HG02973 (cell line): ENCODE results near the gene MAFF.
"Not testable (repeated sequence)": the region's sequence is repeated elsewhere in the genome, so short reads cannot be mapped to it uniquely, and the experiment has no call there.

ENCODE experiments used
- ATAC-seq: cut with Tn5 transposase; IDR thresholded peaks from one replicate; pipeline ENCODE4 v1.9.1; 2021; ENCODE audit warnings: moderate library complexity; ENCODE audit not compliant: unreplicated experiment

MAFF gene

DNA sequence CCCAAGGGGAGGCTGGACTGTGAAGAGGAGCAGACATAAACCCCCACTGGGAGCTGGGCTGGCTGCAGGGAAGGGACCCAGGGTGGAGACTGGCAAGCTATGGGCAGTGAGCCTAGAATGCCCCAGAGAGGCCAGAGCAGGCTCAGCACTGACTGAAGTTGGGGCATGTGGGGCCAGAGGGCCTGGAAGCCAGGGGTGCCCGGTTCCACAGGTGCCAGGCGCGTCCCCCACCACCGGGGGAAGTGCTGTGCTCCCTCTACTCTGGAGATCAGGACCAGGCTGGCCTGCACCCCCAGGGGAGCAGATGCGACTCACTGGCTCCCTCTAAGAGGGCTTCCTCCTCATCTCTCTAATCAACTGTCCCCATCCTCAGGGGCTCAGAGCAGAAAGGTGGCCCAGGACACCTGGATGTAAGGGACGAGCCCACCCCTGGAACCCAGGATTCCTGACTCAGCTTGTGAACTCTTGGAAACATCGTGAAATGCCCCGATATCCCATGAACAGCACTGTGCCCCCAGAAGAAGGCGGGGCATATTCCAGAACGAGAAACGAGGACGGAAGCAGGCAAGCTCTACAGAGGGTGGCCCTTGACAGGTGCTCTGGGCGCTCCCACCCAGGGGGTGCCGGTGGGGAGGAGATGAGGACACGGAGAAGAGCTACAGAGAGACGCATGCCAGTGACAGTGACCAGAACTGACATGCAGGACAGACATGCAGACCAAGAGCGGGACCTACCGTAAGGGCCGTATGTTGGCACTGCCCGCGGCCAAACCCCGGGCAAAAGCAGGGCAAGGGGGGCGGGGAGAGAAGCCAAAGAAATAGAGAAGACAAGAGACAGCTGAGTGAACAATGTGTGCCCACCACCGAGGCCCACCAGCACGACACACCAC, 20.4 kb downstream of the MAFF start:
- no peak for ATAC-seq

DNA sequence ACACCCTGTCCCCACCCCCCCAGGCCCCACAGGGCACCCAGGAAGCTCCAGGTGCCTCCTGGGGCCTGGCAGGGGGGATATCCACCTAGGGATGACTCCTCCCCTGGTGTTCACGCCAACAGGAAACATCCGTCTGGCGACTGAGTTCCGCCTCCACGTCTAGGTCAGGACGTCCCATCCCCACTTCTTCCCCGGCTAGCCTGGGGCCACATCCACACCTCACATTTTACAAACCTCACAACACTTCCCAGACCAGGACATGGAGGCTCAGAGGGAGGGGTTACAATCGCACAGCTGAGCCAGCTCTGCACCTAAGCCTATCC, 21.0 kb downstream of the MAFF start:
- ATAC-seq, result no peak

DNA sequence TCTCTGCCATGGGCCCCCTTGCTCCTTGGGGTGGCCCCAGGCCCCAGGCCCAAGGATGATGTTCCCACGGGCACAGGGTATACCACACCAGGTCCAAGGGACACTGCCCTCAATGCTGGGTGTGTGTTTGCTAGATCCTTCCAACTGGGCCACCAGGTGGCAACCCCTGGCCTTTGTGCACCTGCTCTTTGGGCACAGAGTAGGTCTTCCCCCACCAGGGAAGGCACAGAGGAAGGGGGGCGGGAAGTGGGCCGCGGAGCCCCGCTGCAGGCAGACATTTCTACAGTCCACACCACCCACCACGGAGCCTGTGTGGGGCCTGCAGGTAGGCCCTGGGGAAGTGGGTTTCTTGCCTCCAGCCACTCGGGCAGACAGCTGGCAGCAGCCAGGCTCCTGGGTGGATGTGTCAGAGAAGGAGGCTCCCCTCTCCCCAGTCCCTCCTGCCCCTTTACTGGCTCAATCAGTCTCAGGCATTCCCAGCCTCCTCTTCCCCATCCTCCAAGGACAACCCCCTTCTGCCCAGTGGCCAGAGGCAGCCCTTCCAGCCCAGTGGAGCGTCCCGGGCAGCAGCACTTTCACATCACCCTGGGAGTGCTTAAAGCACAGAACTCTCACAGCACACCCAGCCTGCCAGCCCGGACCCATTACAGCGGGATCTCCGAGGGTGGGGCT, 21.6 kb downstream of the MAFF start:
- ATAC-seq, result no peak

DNA sequence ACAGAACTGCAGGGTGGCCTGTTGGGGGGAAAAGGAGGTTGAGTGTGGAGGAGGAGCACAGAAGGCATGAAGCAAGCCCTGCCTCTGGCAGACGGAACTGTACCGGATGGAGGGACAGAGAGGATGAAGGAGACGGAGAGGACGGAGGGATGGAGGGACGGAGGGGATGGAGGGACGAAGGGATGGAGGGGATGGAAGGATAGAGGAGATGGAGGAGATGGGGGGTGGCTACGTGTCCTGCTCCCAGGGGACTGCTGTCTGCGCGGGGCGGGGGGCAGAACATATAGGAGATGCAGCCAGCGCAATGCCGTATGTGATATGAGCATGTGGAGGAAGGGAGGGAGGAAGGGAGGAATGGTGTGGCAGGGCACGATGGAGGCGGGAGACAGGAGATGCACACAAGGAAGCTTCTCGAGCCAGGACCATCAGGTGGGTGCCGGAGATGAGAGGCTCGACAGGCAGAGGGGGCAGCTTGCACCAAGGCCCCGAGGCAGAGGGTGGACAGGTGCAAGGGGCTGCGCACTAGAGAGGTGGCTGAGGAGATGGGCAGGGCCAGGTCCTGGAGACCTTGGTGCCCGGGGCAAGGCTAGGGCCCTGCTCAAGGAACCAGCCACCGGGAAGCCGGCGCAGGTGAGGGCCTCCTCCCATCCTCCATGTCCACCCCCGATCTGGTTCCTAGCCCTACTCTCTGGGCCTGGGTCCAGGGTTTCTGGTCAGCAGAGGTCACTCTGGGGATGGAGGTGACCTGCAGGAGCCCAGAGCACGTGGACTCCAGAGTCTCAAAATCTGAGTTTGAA, 25.3 kb downstream of the MAFF start:
- no peak for ATAC-seq

DNA sequence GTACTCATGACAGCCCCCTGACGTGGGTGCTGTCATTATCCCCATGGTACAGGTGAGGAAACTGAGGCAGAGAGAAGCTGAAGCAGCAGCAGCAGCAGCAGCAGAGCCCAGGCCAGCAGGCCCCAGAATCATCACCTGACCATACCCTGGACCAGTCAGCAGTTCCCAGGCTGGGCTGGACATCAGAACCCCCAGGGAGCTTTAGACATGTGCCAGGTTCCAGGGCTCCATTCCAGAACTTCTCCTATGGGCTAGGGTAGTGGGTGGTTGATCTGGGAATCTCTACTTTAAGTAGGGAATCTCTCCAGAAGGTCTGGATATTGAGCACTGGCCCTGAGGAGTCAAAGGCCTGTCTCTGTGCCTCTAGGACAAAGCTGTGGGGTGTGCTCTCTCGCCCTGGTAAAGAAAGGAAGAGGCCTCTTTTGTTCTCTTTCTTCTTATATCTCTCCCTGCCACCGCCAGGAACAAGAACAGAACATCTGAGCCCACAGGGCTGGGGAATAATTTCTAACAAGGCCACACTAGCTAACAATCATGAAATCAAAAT, 26.6 kb downstream of the MAFF start:
- no peak for ATAC-seq

DNA sequence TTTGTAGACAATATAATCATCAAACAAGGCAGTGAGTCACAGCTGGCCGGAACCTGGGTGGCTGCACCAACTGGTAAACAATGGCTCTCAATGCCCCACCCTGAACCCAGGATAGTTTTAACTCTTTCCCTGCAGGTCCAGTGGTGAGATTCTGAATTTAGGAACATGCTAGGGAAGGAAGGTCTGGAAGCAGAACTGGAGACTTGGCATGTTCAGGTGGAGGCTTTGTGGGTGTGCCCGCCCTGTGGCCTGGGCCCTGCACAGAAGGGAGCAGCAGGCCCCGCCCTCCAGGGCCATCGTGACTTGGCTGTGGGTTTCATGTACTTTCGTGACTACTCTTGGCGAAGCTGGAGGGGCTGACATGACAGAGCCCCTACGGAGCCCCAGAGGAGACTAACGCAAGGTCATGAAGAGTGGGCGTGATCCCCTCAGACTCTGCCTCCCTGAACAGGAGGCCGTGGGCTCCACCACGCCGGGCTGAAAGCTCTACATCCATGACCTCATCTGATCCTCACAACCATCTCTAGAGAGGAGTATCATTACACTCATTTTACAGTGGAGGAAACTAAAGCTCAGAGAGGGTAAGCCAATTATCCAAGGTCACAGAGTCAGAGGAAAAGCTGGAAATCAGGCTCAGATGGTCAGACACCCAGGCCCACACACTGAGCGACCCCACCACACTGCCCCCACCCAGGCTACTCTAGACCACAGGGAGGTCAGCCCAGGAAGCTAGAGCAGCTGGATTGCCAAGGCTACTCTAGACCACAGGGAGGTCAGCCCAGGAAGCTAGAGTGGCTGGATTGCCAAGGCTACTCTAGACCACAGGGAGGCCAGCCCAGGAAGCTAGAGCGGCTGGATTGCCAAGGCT, 27.3 kb downstream of the MAFF start:
- no peak for ATAC-seq

DNA sequence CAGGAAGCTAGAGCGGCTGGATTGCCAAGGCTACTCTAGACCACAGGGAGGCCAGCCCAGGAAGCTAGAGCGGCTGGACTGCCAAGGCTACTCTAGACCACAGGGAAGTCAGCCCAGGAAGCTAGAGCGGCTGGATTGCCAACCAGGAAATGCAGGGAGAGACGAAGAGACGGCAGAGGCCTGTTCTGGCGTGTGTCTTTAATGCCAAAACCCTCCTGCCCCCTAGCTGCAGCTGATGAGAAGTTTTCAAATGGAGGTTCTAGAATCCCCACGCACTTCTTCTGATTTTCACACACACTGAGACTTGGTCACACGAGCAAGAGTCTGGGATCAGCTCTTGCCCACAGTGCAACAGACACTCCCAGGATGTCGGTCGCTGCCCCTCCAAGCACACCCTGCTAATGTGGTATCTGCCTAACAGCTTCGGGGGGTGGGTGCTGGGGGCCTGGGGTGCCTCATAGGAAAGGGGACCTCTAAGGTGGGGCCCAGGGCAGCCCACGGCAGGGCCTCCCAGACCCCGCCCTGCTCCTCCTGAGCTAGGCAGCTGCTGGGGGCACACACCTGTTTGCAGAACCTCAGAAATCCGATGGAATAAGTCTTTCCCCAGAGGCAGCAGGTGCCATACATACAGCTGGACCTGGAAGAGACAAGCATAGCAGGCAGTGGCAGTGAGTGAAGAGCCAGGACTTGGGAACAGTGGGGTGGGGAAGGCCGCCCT, 28.5 kb downstream of the MAFF start:
- no peak for ATAC-seq

DNA sequence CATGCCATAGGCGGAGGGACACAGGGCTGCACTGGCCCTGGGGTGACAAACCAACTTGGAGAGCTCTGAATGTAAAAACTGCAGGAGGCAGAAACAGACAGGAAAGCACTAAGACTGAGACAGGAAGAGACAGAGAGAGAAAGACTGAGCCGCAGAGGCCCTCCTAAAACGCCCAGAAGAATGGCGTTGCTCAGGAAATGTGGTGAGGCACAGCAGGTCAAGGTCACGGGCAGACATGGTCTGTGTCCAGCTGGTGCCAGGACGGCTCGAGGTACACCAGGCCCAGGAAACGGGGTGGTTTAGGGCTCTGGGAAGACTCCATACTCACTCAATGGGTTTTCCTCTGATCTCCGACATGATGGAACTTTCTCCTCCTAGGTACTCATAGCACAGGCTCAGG, 29.1 kb downstream of the MAFF start:
- no peak for ATAC-seq

DNA sequence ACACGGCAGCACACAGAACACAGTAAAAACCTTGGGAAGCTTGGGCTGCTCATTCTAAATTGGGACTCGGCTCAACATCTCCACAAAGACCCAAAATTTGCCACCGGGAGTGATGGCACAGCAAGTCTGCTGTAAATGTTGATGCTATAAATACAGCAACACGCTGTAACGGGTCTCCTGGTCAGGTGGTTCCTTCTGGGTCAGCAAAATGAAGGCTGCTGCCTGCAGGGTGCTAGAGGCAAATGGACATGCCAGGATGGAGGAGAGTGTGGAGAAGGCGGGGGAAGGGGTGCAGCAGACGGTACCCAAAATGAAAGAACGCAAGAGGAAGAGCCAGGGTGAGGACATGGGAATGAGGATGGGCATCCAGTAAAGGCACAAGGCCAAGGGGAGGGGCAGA, 30.4 kb downstream of the MAFF start:
- no peak for ATAC-seq

DNA sequence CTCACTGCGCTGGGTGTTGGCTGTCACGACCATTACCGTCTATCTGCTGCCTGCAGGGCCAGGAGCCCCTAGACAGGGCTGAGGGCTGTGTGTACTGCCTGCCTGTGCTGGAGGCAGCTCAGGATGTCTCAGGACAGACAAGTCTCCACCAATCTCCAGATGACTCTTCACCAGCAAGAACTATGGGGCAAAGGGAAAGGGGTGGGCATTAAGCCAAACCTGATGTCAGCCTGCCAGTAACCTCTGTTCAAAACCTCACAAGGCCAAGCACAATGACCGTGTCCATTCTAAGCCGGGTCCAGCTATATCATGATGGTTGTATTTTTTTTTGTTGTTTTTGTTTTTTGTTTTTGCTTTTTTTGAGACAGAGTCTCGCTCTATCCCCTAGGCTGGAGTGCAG, 31.6 kb downstream of the MAFF start:
- no peak for ATAC-seq

DNA sequence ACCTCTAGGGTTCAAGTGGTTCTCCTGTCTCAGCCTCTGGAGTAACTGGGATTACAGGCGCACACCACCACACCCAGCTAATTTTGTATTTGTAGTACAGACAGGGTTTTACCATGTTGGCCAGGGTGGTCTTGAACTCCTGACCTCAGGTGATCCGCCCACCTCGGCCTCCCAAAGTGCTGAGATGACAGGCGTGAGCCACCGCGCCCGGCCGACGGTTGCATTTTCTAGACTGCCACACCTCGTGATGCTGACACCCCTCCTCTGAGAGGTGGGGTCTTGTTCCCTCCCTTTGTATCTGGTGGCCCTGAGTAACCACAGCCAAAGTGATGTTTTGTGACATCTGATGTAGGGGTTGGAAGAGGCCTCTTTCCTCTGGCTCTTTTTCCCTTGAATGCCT, 32.1 kb downstream of the MAFF start:
- ATAC-seq, result not testable (repeated sequence)

DNA sequence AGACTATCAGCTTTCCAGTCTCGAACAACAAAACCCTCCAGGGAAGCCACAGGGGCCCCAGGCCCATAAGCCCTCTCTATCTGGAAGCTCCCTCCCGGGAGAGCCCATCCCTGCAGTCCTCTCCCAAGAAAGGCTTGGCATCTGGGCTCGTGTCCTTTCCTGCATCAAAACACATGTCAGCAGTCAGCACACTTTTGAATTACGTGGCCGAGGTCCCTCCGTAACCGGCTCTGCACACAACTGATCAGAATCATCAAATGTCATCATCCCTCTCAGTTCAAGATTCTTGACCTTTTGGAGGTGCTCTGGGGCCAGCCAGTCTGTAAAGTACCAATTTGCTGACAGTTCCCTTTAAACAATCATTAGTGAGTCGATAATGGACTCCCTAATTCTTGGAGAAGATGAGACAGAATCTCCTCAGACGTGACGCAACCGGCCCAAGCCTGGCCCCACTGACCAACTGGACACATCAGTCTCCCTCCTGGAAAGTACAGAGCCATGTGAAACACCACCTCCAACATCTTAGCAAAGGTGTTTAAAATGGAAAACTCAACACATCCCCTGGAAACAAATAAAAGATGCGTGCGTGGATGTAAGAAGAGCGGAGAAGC, 33.6 kb downstream of the MAFF start:
- ATAC-seq, result no peak

DNA sequence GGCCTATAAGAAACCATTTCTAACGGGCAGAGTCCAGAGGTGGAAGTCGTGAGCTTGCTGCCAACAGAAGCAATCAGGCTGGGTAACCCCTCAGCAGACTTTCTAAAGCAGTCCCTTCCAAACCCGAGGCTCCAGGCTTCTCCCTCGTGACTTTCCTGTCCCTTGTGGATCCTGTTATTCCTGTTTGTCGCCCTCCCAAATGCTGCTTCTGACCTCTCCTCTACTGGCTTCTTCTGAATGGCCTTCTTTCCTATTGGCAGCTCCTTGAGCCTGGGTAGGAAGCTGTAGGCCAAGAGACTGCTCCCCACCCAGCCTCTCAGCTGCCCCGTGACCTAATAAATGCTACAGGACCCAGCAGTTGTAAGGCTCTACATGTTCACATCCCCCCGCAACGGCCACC, 35.0 kb downstream of the MAFF start:
- no peak for ATAC-seq

DNA sequence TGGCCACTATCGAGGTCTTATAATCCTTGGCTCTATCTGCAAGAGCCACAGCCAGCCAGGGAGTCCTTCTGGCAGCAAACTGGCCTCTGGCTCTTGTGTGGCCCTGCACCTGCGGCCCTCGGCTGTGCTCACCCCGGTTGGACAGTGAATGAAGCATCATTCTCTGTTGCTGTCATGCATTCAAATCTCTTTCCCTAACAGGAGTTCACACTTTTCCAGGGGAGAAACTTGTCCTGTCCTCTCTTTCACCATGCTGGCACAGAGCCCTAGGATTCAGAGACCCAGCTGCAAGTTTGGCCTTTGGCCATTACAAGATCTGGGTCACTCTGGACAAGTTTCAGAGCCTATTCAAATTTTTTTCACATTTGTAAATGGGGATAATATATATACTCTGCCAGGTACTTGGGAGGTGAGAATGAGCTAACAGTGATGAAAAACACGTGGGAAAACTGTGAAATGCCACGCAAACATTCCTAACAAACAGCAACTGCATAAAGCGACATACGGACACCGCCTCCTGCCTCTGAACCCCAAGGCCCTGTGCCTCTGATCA, 36.8 kb downstream of the MAFF start:
- no peak for ATAC-seq

DNA sequence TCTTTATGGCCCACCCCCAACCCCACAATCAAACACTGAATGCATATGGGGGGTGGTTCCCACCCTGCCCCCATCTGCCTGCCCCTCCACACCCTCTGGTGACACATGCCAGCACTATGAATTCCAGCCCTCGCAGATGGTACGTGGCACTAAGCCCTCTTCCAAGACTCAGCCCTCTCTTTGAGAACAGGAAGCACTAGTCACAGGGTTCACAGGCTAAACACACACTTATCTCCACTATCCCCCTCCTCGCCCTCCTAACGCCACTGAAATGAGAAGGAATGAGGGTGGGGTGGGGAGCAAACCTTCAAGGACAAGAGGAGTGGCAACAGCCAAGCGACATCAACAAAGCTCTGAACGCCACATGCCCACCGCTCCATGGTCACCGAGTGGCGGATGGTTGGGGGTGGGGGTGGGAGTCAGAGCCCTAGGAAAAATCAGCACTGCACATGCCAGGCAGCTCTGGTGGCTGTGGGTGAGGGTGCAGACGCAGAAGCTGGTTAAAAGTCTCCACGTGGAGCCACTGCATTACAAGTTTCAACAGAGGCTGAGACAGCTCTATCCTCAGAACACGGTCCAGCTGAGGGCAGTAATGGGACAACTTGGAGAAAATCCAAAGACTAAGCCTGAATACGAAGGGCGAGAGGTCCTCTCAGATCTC, 37.4 kb downstream of the MAFF start:
- no peak for ATAC-seq

DNA sequence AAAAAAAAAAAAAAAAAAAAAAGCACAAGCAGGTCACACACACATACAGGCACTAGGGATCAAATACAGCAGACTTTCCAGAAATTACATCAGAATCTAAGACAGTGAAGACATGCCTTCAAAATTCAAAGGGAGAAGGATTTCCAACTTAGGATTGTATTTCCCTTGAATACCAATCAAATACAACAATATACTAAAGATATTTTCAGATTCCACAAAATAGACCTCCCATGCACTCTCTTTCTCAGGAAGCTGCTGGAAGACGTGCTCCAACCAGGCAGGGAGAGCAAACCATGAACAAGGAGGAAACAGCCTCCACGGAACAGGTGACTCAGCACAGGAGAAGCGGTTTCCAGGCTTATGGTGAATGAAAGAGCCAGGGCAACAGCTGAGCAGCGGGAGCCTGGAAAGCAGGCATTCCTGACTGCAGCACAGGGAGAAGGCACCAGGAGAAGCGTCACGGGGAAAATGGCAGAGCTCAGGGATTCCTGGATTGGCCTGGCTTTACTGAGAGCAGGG, 39.0 kb downstream of the MAFF start:
- no peak for ATAC-seq

DNA sequence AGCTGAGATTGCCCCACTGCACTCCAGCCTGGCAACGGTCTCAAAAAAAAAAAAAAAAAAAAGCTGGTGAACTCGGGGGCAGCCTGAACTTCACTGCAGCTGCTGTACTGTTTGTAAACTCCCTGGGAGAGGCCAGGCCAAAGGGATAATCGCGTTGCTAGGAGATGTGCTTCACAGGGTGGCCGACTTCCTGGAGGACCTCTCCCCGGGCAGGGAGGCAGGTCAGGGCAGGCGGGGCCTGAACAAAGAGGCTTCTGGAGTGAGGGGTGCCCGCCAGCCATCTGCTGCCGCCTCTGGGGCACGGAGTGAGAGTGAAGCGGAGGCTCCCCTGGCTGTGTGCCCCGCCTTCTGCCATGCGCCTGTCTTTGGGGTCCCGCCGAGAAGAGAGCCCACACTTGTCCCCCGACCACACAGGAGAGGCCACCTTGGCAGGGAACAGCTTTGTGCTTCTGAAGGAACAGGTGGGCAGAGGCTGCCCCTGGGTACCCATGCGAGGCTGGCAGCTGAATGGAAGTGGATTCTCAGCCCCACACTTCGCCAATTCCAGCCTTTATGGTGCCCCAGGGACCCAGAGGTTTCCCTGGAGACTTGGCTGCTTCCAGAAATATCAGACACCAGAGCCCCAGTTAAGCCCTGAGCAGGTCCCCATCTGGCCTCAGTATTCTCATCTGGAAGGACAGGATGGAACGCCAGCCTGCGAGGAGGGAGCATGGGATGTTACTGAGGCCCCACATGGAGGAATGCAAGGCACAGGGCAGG, 41.4 kb downstream of the MAFF start:
- no peak for ATAC-seq

DNA sequence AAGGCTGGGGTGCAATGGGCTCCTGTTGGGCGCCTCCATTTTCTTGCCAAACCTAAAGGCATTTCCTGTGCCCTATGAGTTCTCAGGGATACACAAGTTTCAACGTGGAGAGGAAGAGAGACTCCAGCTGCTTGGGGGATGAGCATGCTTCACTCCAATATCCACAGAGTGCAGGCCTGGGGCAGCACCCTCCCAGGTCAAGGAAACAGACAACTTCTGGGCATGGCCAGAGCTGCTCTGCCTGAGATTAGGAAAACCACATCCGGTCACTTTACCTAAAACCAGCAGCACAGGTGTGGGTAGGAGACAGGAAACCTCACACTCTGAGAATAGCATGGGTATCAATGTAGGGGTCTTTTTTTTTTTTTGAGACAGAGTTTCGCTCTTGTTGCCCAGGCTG, 42.3 kb downstream of the MAFF start:
- ATAC-seq, result no peak
